Pancreas (tissue), 10 donors: ENCODE measurements around the gene LHX6. TPM values are rescaled to one million over a fixed set of nuclear protein-coding genes. Genes with fewer than 3 reads are reported as not detected.

ENCODE experiments used
- ATAC-seq, 4 donors: fragments of 200-7000 bp; cut with Tn5 transposase; one replicate each; pipeline versions ENCODE4 v1.8.0 to v1.9.1; 2020; ENCODE audit warnings: mild to moderate bottlenecking in 4 of 4, moderate library complexity in 4 of 4
- DNase-seq, 6 donors: peaks; one replicate each; pipeline ENCODE4 v3.0.0-alpha.2; 2020
- FAIRE-seq: peaks from 2 replicates; lab custom pipeline; 2012; peaks lifted over from hg19 to GRCh38; lab: Jason Lieb, UNC
- H3K27ac ChIP-seq, 4 donors: fragments of 200-600 bp; sonication (generic); 1 replicate in 3 of 4; 2 replicates in 1 of 4; pipeline versions ENCODE4 v1.5.0 to v1.8.0; 2020
- H3K27me3 ChIP-seq, 4 donors: fragments of 200-600 bp; one replicate each; pipeline ENCODE4 v1.8.0; 2021
- H3K36me3 ChIP-seq, 3 donors: fragments of 200-600 bp; sonication (generic) in 1 of 3; one replicate each; pipeline versions ENCODE4 v1.5.0 to v1.8.0; 2020 to 2021
- H3K4me1 ChIP-seq, 3 donors: fragments of 200-600 bp; one replicate each; pipeline ENCODE4 v1.8.0; 2021
- H3K4me3 ChIP-seq, 4 donors: fragments of 200-600 bp; sonication (generic) in 2 of 4; one replicate each; pipeline versions ENCODE4 v1.5.0 to v1.8.0; 2020 to 2021
- H3K9me3 ChIP-seq, 4 donors: fragments of 200-600 bp; one replicate each; pipeline ENCODE4 v1.8.0; 2021
- CTCF ChIP-seq, 4 donors: fragments of 200-600 bp; sonication (generic) in 3 of 4; IDR thresholded peaks; one replicate each; pipeline versions ENCODE4 v1.5.0 to v1.8.0; 2021; ENCODE audit warnings: antibody characterized with exemption in 4 of 4
- WGBS, 2 donors: extraction: QIAGEN DNeasy Blood & Tissue Kit; methylation state at CpG; one replicate each; pipeline ENCODE4 v1.1.7; 2013; 5-methylcytosine and 5-hydroxymethylcytosine counted together
- intact Hi-C, 3 donors: fragments of 100-400 bp; cut with DNase I; formaldehyde crosslinking; loops; one replicate each; pipeline versions ENCODE4 v1.11.1 to v1.14.2; 2022
- polyA plus RNA-seq, 2 donors: library from polyadenylated mRNA; stranded (reverse); fragments of 200-250 nt; gene quantifications; one replicate each; pipeline ENCODE4 v1.2.3, GENCODE V29; 2013
- total RNA-seq, 6 donors: library from RNA; stranded (reverse); fragmentation: NEBNext Ultra II Directional in 4 of 6; extraction: Animal tissue kit (Norgen Biotek cat#: 25700) in 4 of 6; gene quantifications; one replicate each; pipeline versions ENCODE4 v1.2.1 to v1.2.4, GENCODE V29; 2021 to 2023
- donor health status: healthy with polysubstance abuse.
- donor health status: DM: no; HTN: no; CAD: no; lungs with moderate emphysema.
- donor health status: DM: no; HTN: no; CAD: no.
- donor health status: control.
- donor health status: control.
- donor health status: Bipolar disorder and iron deficiency.
- donor health status: DM: yes; HTN: yes; CAD: no.
- donor health status: DM: no; HTN: no; CAD: no.
- donor health status: DM: no; HTN: no; CAD: no.
- donor health status: DM: yes; HTN: yes; CAD: no.

LHX6 gene
- total and polyA plus RNA-seq, 8 donors = 0.22 to 1.7 (median 1.0) TPM

DNA sequence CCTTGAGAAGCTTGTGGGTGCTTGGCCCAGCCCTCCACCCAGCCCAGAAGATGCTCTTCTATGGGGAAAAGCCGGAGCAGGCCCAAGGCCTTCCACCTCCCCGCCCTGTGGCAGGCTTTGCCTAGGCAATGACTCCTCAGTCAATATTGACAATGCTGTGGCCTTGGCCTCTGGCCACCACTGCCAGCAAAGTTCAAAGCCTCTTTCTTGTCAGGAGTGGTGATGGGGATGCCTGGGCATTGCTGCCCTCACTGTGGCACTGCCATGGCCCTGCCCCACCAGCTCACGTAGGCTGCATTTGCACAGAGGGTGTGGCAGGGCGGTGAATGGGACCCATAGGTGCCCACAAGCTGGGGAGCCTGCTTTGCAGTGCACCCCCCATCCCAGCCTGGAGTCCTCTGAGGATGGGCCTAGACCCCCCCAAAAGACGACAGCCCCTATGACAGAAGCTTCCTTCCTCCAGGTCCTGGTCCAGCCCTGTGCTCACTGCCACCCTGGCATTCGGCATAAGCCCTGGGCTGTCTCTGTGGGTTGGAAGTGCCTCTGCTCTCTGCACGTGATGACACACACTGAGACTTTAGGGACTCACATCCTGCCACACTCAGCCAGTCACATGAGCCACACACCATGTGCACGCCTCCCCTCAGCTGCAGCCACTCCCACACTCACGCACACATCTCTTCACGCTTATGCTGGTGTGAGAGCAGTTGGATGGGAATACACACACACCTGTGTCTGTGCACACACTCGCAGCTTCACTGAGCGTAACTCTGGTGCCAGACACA is 38.0 kb downstream of the LHX6 start:
- no peak for TF ChIP-seq CTCF (IDR thresholded peaks at IDR 0.05)
- ATAC-seq (no peak), FAIRE-seq (no peak), DNase-seq (no peak)
- no peaks in the 10 kb centered on the region for H3K36me3 ChIP-seq
- no peaks in the 10 kb centered on the region for H3K27me3 ChIP-seq
- 81 to 82% methylated on average over 12 of the region's 12 CpGs for WGBS, 2 donors
- no peak overlapping the region for H3K27ac ChIP-seq
- no peak overlapping the region for H3K4me3 ChIP-seq
- no peaks in the 10 kb centered on the region for H3K9me3 ChIP-seq
- intact Hi-C loops = no loop called here
- no peaks in the 10 kb centered on the region for H3K4me1 ChIP-seq

- Histone ChIP-seq H3K4me1 (no peaks in the 10 kb centered on the region), H3K27ac (no peak overlapping the region), H3K27me3 (no peaks in the 10 kb centered on the region), H3K36me3 (no peaks in the 10 kb centered on the region), H3K9me3 (no peaks in the 10 kb centered on the region), H3K4me3 (no peak overlapping the region)
- no peak for DNase-seq
- ATAC-seq = no peak
- no peak for FAIRE-seq
- intact Hi-C loops = no loop called here
- TF ChIP-seq CTCF (IDR thresholded peaks at IDR 0.05) = no peak
- 78 to 87% methylated on average over 6 of the region's 6 CpGs for WGBS, 2 donors
Observed at GRCh38 chr9:122188369-122188768, 40.4 kb downstream of the LHX6 start.

DNA sequence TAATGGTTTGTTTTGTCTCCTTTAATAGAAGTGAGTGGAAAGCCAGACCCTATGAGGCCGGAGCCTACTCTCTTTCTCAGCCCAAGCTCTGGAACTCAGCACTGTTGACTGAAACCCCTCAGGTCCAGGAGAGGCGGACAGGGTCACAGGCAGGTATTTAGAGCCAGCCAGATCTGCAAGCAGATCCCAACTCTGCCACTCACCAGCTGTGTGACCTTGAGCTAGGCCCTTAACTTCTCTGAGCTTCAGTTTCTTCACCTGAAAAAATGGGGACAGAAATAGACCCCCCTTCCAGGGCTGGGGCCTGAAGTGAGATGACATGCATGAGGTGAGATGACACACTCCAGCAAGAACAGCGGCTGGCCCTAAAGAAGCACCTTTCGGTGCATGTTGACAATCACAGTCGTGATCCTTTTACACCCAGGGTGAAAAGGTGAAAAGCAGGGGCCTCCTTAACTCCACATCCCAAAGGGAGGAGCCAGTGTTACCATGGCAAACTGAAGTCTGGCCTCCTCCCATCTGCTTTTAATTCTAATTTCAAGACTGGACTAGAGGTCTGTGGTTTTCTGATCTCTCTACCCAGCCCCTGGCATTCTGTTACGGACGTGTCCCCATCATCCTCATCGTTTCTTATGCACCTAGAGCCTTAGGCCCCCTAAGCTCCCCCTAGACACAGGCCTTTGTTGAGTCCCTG is 41.8 kb downstream of the LHX6 start:
- H3K36me3 ChIP-seq = no peaks in the 10 kb centered on the region
- no peaks in the 10 kb centered on the region for H3K27me3 ChIP-seq
- no peaks in the 10 kb centered on the region for H3K9me3 ChIP-seq
- H3K4me3 ChIP-seq = no peak overlapping the region
- no peak overlapping the region for H3K27ac ChIP-seq
- no peaks in the 10 kb centered on the region for H3K4me1 ChIP-seq
- intact Hi-C loops = no loop called here
- FAIRE-seq = no peak
- no peak for DNase-seq
- no peak for ATAC-seq
- WGBS, 2 donors = 83 to 84% methylated on average over 8 of the region's 8 CpGs
- TF ChIP-seq CTCF (IDR thresholded peaks at IDR 0.05) = no peak

DNA sequence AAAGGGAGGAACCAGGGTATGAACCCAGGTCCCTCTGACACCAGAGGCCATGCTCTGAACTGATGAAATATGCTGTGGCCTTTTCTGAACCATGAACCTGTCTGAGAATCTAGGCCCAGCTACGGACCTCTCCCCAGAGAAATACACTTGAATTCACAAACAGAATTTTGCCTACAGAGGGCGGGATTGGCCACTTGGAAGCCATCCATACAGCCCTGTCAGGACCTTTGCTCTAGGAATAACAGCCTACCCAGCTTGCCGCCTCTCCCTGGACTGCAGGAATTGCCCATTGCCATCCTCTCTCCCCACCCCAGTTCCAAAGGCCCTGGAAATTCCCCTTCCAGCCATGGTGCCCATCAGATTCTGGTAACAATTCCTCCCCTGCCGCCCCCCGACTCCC is 42.5 kb downstream of the LHX6 start:
- Histone ChIP-seq H3K27me3 (no peaks in the 10 kb centered on the region), H3K4me3 (no peak overlapping the region), H3K36me3 (no peaks in the 10 kb centered on the region), H3K27ac (no peak overlapping the region), H3K9me3 (no peaks in the 10 kb centered on the region), H3K4me1 (no peaks in the 10 kb centered on the region)
- DNase-seq (no peak), ATAC-seq (no peak), FAIRE-seq (no peak)
- intact Hi-C loops = no loop called here
- 80% methylated on average over 5 of the region's 5 CpGs for WGBS, 2 donors
- no peak for TF ChIP-seq CTCF (IDR thresholded peaks at IDR 0.05)

GRCh38 chr9:122184551-122184950 is 44.2 kb downstream of the LHX6 start:
- Histone ChIP-seq H3K27ac (no peak overlapping the region), H3K4me1 (no peaks in the 10 kb centered on the region), H3K9me3 (no peaks in the 10 kb centered on the region), H3K27me3 (no peaks in the 10 kb centered on the region), H3K4me3 (no peak overlapping the region), H3K36me3 (no peaks in the 10 kb centered on the region)
- intact Hi-C loops = no loop called here
- DNase-seq (no peak), ATAC-seq (no peak), FAIRE-seq (no peak)
- 62 to 78% methylated on average over 1 of the region's 1 CpG for WGBS, 2 donors
- TF ChIP-seq CTCF (IDR thresholded peaks at IDR 0.05) = no peak
